Measurements from ENCODE around the gene CD24. TPM values are rescaled to one million over a fixed set of nuclear protein-coding genes. Genes with fewer than 3 reads are reported as not detected.

The CD24 gene
- total RNA-seq, 1 donor = 1.7 TPM

- no peak for DNase-seq (ENCODE audit: low read depth)
- TF ChIP-seq CTCF (IDR thresholded peaks at IDR 0.05; ENCODE audit: insufficient read depth, low read length) = no peak
- H3K4me3 ChIP-seq (ENCODE audit: low read depth, low read length) = no peak overlapping the region
Observed at GRCh38 chr6:106925948-106926347, 48.6 kb downstream of the CD24 start.

- no peak for DNase-seq (ENCODE audit: low read depth)
- H3K4me3 ChIP-seq (ENCODE audit: low read depth, low read length) = no peak overlapping the region
- no peak for TF ChIP-seq CTCF (IDR thresholded peaks at IDR 0.05; ENCODE audit: insufficient read depth, low read length)
Observed at GRCh38 chr6:106924694-106925523, 49.6 kb downstream of the CD24 start.

GRCh38 chr6:106922626-106923025 is 51.9 kb downstream of the CD24 start:
- no peak overlapping the region for H3K4me3 ChIP-seq (ENCODE audit: low read depth, low read length)
- DNase-seq (ENCODE audit: low read depth) = no peak
- TF ChIP-seq CTCF (IDR thresholded peaks at IDR 0.05; ENCODE audit: insufficient read depth, low read length) = no peak

Other genes with a start within 250 kb of the CD24 start
- 13.9 and 34.3 TPM in 2 replicates for gene MTRES1, start 53.5 kb upstream of the CD24 start, total RNA-seq (ENCODE audit: low replicate concordance)
- gene BEND3, start 140.8 kb upstream of the CD24 start, total RNA-seq (ENCODE audit: low replicate concordance) = 1.9 and 2.1 TPM in 2 replicates

Data from fibroblast of the aortic adventitia (primary cell).